ENCODE data around the gene MACROH2A1. TPM values are rescaled to one million over a fixed set of nuclear protein-coding genes. Genes with fewer than 3 reads are reported as not detected.

The MACROH2A1 gene
- total RNA-seq, 2 donors from 2014 or later = 163 to 252 TPM

DNA sequence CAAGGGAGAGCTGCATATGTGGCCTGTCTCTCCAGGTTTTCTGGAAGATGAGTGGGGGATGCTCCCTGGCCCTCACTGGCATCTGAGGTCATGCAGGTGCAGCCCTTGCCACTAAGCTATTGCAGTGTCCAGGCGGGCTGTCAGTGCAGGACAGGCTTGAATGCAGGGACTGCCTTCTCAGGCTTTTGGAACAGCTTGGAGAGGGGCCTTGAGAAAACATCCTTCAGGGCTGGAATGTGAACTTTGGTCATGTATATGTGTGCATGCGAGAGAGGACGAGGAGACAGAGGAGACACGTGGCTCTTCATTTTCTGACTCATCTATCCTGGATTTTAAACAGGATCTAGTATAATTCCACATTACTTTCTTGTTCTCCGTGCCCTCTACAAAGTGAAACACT, 90.3 kb downstream of the MACROH2A1 start:
- H3K4me3 Mint-ChIP-seq = no peak overlapping the region
- H3K27ac Mint-ChIP-seq = no peak overlapping the region
- DNase-seq (ENCODE audit: low spot score) = no peak
- peaks cover 7 to 9% of the 10 kb centered on the region in 2 donors for H3K27me3 Mint-ChIP-seq
- peaks cover 6 to 8% of the 10 kb centered on the region in 2 donors for H3K4me1 Mint-ChIP-seq (ENCODE audit: low read depth in 2 of 2)
- no peaks in the 10 kb centered on the region for H3K9me3 Mint-ChIP-seq
- H3K36me3 Mint-ChIP-seq = no peaks in the 10 kb centered on the region
- no peak for ATAC-seq

GRCh38 chr5:135308245-135308644, 90.8 kb downstream of the MACROH2A1 start:
- no peaks in the 10 kb centered on the region for H3K36me3 Mint-ChIP-seq
- H3K4me3 Mint-ChIP-seq = no peak overlapping the region
- ATAC-seq (no peak), DNase-seq (ENCODE audit: low spot score) (no peak)
- H3K27ac Mint-ChIP-seq = no peak overlapping the region
- H3K27me3 Mint-ChIP-seq = peaks cover 8 to 12% of the 10 kb centered on the region in 2 donors
- peaks cover 6% of the 10 kb centered on the region in 2 donors for H3K4me1 Mint-ChIP-seq (ENCODE audit: low read depth in 2 of 2)
- H3K9me3 Mint-ChIP-seq = no peaks in the 10 kb centered on the region

- H3K36me3 Mint-ChIP-seq = no peaks in the 10 kb centered on the region
- no peak for ATAC-seq
- DNase-seq (ENCODE audit: low spot score) = no peak
- H3K4me3 Mint-ChIP-seq = no peak overlapping the region
- H3K27ac Mint-ChIP-seq = no peak overlapping the region
- no peaks in the 10 kb centered on the region for H3K9me3 Mint-ChIP-seq
- H3K27me3 Mint-ChIP-seq = peaks cover 8 to 12% of the 10 kb centered on the region in 2 donors
- peaks cover 3 to 6% of the 10 kb centered on the region in 2 donors for H3K4me1 Mint-ChIP-seq (ENCODE audit: low read depth in 2 of 2)
Measured at GRCh38 chr5:135307143-135307903, 91.7 kb downstream of the MACROH2A1 start.

GRCh38 chr5:135306557-135306956, 92.5 kb downstream of the MACROH2A1 start:
- DNase-seq (ENCODE audit: low spot score) (no peak), ATAC-seq (no peak)
- Mint-ChIP-seq H3K36me3 (no peaks in the 10 kb centered on the region), H3K4me3 (no peak overlapping the region), H3K4me1 (ENCODE audit: low read depth in 2 of 2) (peaks cover 3 to 6% of the 10 kb centered on the region in 2 donors), H3K27ac (no peak overlapping the region), H3K9me3 (no peaks in the 10 kb centered on the region), H3K27me3 (peaks cover 10 to 12% of the 10 kb centered on the region in 2 donors)

- Mint-ChIP-seq H3K4me3 (no peak overlapping the region), H3K27me3 (peaks cover 15 to 16% of the 10 kb centered on the region in 2 donors), H3K9me3 (no peaks in the 10 kb centered on the region), H3K4me1 (ENCODE audit: low read depth in 2 of 2) (peaks cover 0 to 3% of the 10 kb centered on the region in 2 donors), H3K27ac (no peak overlapping the region), H3K36me3 (no peaks in the 10 kb centered on the region)
- DNase-seq (ENCODE audit: low spot score) (no peak), ATAC-seq (no peak)
Measured at GRCh38 chr5:135304352-135305221, 94.4 kb downstream of the MACROH2A1 start.

DNA sequence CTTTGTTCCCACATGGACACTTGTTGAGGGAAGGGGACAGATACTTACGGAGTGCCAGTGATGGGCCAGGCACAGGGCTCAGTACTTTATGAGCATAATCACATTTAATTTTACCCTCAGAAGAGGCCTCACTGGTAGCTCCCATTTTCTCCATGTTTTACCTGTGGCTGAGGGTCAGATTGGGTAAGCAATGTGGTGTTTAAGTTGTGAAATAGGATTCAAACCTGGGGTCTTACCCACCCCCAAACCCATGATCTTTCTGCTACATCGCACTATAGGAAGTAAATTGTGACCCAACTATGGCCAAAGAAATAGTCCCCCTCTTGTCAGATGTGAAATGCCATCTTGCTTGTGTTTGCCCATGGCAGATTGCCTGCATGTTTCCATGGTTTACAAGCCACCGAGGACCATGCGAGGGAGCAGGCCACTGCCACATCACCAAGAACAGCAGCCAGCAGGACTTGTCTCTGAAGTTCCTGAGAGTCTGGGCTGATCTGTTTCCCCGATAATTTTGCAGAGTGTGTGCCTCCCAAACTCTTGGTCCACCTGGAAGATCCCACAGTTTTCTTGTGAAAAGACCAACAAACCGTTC, 95.4 kb downstream of the MACROH2A1 start:
- Mint-ChIP-seq H3K9me3 (no peaks in the 10 kb centered on the region), H3K36me3 (no peaks in the 10 kb centered on the region), H3K27ac (no peak overlapping the region), H3K27me3 (peaks cover 13 to 15% of the 10 kb centered on the region in 2 donors), H3K4me3 (no peak overlapping the region), H3K4me1 (ENCODE audit: low read depth in 2 of 2) (no peaks in the 10 kb centered on the region)
- DNase-seq (ENCODE audit: low spot score) (no peak), ATAC-seq (no peak)

- ATAC-seq (no peak), DNase-seq (ENCODE audit: low spot score) (no peak)
- no peaks in the 10 kb centered on the region for H3K9me3 Mint-ChIP-seq
- H3K4me3 Mint-ChIP-seq = no peak overlapping the region
- H3K27me3 Mint-ChIP-seq = peaks cover 9 to 35% of the 10 kb centered on the region in 2 donors
- no peak overlapping the region for H3K27ac Mint-ChIP-seq
- H3K4me1 Mint-ChIP-seq (ENCODE audit: low read depth in 2 of 2) = no peaks in the 10 kb centered on the region
- no peaks in the 10 kb centered on the region for H3K36me3 Mint-ChIP-seq
Measured at GRCh38 chr5:135296900-135297816, 101.9 kb downstream of the MACROH2A1 start.

DNA sequence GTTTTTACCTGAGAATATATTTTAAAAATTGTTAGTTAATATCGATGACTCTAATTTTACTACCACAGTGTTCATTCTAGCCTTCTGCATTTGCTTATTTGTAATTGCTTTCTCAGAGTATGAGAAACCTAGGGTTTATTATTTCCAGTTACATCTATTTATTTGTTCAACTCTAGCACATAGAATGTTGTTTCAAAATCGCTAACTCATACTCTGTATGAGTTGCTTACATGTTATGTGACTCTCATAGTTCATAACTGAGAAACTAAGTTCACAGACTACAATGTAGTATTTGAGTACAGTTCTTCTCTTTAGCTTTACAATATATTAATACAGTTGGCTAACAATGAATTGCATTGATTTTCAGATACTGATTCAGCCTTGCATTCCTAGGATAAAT, 103.2 kb downstream of the MACROH2A1 start:
- Mint-ChIP-seq H3K27ac (no peak overlapping the region), H3K9me3 (no peaks in the 10 kb centered on the region), H3K36me3 (no peaks in the 10 kb centered on the region), H3K4me3 (no peak overlapping the region), H3K27me3 (peaks cover 10 to 32% of the 10 kb centered on the region in 2 donors), H3K4me1 (ENCODE audit: low read depth in 2 of 2) (no peaks in the 10 kb centered on the region)
- ATAC-seq (no peak), DNase-seq (ENCODE audit: low spot score) (no peak)

GRCh38 chr5:135294793-135295192, 104.2 kb downstream of the MACROH2A1 start:
- Mint-ChIP-seq H3K9me3 (no peaks in the 10 kb centered on the region), H3K27me3 (peaks cover 8 to 32% of the 10 kb centered on the region in 2 donors), H3K4me1 (ENCODE audit: low read depth in 2 of 2) (no peaks in the 10 kb centered on the region), H3K36me3 (no peaks in the 10 kb centered on the region), H3K27ac (no peak overlapping the region), H3K4me3 (no peak overlapping the region)
- DNase-seq (ENCODE audit: low spot score) (no peak), ATAC-seq (no peak)

DNA sequence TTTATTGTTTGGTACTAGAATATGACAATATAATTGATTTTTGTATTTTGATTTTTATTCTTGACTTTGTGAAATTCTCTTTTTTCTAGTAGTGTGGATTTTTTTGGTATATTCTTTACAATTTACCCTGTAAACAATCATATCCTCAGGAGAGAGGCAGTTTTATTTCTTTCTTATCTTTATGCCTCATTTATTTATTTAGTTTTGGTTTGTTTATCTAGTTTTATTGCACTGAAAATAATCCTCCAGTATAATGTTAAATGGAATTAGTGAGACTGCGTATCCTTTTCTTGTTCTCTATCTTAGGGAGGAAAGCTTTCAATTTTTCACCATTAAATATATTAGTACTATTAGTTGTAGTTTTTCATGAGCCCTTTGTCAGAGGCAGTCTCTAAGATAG, 109.4 kb downstream of the MACROH2A1 start:
- no peak for DNase-seq (ENCODE audit: low spot score)
- Mint-ChIP-seq H3K27ac (no peak overlapping the region), H3K27me3 (peaks cover 22 to 56% of the 10 kb centered on the region in 2 donors), H3K9me3 (no peaks in the 10 kb centered on the region), H3K36me3 (peaks cover 4% of the 10 kb centered on the region), H3K4me3 (no peak overlapping the region), H3K4me1 (ENCODE audit: low read depth in 2 of 2) (no peaks in the 10 kb centered on the region)
- no peak for ATAC-seq

GRCh38 chr5:135287551-135287950, 111.5 kb downstream of the MACROH2A1 start:
- DNase-seq (ENCODE audit: low spot score) = no peak
- Mint-ChIP-seq H3K4me1 (ENCODE audit: low read depth in 2 of 2) (no peaks in the 10 kb centered on the region), H3K27me3 (peaks cover 34 to 68% of the 10 kb centered on the region in 2 donors)

More at GRCh38 chr5:135287551-135287950, 111.5 kb downstream of the MACROH2A1 start:
- H3K27ac Mint-ChIP-seq = no peak overlapping the region
- peaks cover 4% of the 10 kb centered on the region for H3K36me3 Mint-ChIP-seq
- H3K4me3 Mint-ChIP-seq = no peak overlapping the region
- no peak for ATAC-seq
- no peaks in the 10 kb centered on the region for H3K9me3 Mint-ChIP-seq
